GM11168 (cell line): ENCODE data around the gene CYP2F1.
"Not testable (repeated sequence)": the region's sequence is repeated elsewhere in the genome, so short reads cannot be mapped to it uniquely, and the experiment has no call there.

Source experiments
- in situ Hi-C: fragments of 300-500 bp; cut with MboI; formaldehyde crosslinking; loops from one replicate; pipeline ENCODE4 v1.12.0; 2022; ENCODE audit warnings: low sequenced_read_pairs; ENCODE audit not compliant: unreplicated experiment

CYP2F1 gene, protein sequence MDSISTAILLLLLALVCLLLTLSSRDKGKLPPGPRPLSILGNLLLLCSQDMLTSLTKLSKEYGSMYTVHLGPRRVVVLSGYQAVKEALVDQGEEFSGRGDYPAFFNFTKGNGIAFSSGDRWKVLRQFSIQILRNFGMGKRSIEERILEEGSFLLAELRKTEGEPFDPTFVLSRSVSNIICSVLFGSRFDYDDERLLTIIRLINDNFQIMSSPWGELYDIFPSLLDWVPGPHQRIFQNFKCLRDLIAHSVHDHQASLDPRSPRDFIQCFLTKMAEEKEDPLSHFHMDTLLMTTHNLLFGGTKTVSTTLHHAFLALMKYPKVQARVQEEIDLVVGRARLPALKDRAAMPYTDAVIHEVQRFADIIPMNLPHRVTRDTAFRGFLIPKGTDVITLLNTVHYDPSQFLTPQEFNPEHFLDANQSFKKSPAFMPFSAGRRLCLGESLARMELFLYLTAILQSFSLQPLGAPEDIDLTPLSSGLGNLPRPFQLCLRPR

DNA sequence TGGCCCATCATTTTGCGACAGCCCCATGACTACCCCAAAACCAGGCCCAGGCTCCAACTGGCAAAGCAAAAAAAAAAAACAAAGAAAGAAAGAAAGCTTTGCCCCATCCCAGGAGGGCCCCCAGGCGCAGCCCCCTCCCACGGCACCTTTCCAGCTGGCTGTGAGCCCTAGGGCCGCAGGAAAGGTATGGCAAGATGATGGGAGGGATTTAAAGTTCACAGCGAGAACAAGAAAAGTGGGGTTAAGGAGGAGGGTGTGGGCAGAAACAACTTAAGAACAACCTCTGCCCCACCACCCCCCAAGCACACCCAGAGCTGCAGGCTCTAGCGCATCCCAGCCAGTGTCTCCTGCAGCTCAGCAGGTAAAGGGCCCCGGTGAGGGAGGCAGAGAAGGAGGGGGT lies at the start of gene CYP2F1:
Gene CYP2F1, plus strand, starts transcription at position 301 of the 400 bp plus-strand sequence. CDS start 1,757 bp downstream, outside the sequence.
- in situ Hi-C loops: no loop called here

DNA sequence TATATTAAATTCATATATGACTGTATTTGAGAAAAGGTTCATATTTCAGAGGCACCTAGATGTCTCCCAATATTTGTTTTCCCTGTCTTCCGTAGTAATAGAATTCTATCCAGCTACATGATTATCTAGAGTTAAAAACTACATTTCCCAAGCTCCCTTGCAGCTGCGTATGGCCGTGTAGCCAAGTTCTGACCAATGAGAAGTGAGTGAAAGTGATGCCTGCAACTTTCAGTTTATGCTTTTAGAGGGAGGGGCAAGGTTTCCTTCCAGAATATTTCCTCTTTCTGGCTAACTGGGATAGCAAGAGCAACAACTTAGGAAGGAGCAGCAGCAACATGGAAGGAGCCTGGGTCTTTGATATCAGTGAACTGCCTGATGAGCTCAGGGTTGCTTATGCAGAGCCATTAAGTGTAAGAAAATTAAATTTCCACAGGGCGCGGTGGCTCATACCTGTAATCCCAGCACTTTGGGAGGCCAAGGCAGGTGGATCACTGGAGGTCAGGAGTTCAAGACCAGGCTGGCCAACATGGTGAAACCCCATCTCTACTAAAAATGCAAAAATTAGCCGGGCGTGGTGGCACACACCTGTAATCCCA lies 49.2 kb upstream of the CYP2F1 start:
- in situ Hi-C loops: no loop called here

GRCh38 chr19:41076286-41076685 lies 37.9 kb upstream of the CYP2F1 start:
- in situ Hi-C loops: no loop called here

DNA sequence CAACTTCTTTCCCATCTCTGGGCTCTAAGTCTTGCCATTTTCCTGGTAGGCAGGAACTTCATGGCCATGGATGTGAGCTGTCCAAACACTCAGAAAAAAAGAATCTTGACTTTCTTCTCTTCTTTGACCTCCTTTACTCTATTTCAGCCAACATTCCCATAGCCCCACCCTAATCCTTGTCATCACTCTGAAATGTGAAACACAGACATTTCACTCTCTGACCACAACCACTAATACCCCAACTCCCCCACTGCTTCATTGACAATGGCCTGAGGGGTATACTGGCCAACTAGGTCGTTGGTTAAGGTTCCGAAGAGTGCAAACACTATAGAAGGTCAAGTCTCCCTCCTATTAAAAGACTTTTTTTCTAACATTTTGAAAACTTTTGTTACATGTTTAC lies 30.7 kb upstream of the CYP2F1 start:
- in situ Hi-C loops: no loop called here

DNA sequence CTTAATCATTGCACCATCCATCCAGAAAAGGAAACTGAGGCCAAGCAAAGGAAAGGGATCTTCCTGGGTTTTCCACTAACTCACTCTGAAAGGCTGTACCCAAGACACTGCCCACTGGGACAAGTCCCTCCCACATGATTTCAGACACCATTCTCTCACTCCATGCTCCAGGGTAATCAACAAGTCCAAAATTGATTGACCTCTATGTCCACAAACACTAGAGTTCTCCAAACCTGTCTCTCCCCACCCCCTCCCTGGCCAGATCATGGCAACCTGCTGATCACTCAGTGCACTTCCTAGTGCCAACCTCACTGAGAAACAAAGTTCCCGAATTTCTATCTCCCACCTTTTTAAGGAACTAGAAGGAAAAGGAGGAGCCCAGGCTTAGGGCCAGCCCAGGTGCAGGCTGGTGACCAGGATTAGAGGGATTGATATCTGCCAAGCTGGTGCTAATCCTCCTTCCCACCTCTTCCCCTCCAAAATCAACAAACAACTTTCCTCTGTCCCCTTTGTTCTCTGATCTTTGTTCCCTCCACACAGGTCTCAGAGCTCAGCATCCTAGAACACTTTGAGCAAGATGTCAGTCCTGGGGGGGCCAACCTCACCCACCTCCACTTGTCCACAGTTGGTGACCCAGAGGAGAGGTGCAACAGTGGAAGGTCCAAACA lies 28.4 kb upstream of the CYP2F1 start:
- in situ Hi-C loops: no loop called here

- in situ Hi-C loops: no loop called here
Observed at GRCh38 chr19:41088151-41088550, 26.1 kb upstream of the CYP2F1 start, which contains the start of gene CYP2A13. Gene CYP2A13 (plus strand): TSS chr19:41088451. CDS start chr19:41088472, 21 bp downstream.

- in situ Hi-C loops: no loop called here
Observed at GRCh38 chr19:41089959-41090358, 24.3 kb upstream of the CYP2F1 start.

- in situ Hi-C loops: no loop called here
Observed at GRCh38 chr19:41095703-41096102, 18.5 kb upstream of the CYP2F1 start.

DNA sequence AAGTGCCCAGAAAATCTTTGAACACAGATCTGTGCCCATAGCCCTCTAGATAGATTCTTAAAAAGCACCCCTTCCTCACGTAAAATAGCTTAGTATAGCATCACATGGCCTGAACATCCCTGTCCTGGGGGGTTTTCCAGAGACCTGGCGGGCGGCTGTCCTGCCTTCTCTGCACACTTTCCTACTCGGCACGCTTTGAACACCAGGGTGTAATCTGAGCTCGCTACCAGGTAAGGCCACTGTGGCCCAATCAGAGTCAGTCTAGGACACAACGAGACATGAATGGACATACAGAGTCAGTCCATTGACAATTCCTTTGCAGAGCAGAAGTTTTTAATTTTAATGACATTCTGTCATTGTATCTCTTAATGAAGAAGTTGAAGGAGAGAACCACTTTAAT lies 17.9 kb upstream of the CYP2F1 start:
- in situ Hi-C loops: no loop called here

DNA sequence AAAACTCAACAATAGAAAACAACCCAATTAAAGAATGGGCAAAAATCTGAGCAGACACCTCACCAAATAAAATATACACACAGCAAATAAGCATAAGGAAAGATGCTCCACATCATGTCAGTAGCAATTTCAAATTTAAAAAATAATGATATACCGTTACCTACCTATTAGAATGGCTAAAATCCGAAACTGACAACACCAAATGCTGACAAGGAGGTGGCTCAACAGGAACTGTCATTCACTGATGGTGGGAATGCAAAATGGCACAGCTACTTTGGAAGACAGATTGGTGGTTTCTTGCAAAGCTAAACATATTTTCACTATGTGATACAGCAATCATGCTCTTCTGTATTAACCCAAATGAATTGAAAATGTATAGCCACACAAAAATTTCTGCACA lies 16.9 kb upstream of the CYP2F1 start:
- in situ Hi-C loops: no loop called here

DNA sequence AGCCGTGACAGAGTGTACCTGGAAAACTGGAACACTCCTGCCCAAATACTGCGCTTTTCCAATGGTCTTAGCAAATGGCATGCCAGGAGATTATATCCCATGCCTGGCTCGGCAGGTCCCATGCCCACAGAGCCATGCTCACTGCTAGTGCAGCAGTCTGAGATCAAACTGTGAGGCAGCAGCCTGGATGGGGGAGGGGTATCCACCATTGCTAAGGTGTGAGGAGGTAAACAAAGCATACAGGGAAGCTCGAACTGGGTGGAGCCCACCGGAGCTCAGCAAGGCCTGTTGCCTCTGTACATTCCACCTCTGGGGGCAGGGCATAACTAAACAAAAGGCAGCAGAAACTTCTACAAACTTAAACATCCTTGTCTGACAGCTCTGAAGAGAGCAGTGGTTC lies 15.5 kb upstream of the CYP2F1 start:
- in situ Hi-C loops: no loop called here

DNA sequence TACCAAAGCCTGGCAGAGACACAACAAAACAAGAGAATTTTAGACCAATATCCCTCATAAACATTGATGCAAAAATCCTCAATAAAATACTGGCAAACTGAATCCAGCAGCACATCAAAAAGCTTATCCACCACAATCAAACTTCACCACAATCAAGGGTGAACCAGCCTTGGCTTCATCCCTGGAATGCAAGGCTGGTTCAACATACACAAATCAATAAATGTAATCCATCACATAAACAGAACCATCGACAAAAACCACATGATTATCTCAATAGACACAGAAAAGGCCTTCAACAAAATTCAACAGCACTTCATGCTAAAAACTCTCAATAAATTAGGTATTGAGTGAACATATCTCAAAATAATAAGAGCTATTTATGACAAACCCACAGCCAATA lies 12.0 kb upstream of the CYP2F1 start:
- in situ Hi-C loops: not testable (repeated sequence)

DNA sequence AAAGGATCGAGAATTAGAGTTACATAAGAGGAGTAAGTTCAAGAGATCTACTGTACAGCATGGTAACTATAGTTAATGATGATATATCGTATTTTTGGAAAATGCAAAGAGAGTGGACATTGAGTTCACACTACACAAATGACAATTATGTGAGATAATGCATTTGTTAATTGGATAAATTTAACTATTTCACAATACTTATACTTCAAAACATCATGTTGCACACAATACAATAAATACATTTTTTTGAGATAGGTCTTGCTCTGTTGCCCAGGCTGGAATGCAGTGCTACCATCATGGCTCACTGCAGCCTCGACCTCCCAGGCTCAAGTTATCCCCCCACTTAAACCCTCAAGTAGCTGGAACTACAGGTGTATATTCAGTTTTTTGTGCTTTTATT lies 8.1 kb upstream of the CYP2F1 start:
- in situ Hi-C loops: no loop called here

GRCh38 chr19:41111296-41111695 lies 2.9 kb upstream of the CYP2F1 start:
- in situ Hi-C loops: no loop called here

- in situ Hi-C loops: no loop called here
Observed at GRCh38 chr19:41111750-41112295, 2.4 kb upstream of the CYP2F1 start.

GRCh38 chr19:41112728-41113290 lies 1.4 kb upstream of the CYP2F1 start:
- in situ Hi-C loops: no loop called here

- in situ Hi-C loops: no loop called here
Observed at GRCh38 chr19:41116261-41116660, 2.0 kb downstream of the CYP2F1 start.

GRCh38 chr19:41120929-41121911 lies 7.0 kb downstream of the CYP2F1 start:
- in situ Hi-C loops: loop anchor here (5.0 kb wide), 1 partner anchor 294 kb away; no protein-coding TSS in a partner anchor

DNA sequence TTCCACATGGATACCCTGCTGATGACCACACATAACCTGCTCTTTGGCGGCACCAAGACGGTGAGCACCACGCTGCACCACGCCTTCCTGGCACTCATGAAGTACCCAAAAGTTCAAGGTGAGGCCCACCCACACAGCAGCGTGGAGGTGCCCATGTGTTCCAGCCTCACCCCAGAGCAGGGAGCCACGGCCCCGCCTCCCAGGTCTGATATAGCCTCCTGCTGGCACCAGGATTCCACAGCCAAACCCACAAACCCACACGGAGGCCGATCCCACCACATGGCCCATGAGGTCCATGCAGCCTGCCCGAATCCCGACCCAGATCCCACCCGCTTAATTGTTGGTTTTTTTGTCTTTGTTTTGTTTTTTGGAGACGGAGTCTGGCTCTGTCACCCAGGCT lies 8.6 kb downstream of the CYP2F1 start:
- in situ Hi-C loops: loop anchor here (5.0 kb wide), 1 partner anchor 296 kb away; no protein-coding TSS in a partner anchor
